HG02981 (cell line): ENCODE data around the gene PTPRCAP.

Experiments
- ATAC-seq: cut with Tn5 transposase; IDR thresholded peaks from one replicate; pipeline ENCODE4 v1.9.1; 2021; ENCODE audit warnings: mild to moderate bottlenecking, moderate library complexity; ENCODE audit not compliant: unreplicated experiment

Gene PTPRCAP

DNA sequence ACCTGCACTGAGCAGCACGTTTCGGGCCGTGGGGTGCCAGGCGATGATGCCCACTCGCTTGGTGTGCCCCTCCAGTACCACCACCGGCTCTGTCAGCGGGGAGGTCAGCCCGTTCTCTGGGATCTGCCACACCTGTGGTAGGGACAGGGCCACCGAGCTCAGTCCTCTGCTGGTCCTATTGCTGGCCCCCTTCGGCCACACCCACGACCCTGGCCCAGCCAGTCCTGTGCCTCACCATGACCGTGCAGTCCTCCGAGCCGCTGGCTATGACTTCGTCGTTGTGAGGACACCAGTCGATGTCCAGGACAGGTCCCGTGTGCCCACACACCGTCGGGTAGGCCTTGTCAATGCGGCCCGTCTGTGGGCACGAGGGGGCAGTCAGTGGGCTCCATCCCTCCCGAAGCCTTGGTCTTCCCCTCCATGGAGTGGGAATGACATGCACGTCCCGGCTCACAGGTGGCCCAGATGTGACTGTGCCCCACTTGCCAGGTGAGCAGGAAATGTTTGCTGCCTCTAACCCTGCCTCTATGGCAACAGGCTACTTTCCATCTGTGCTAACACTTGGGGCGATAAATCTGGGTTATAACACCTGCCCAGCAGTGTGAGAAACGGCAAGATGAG, 4.4 kb upstream of the PTPRCAP start:
- ATAC-seq, result no peak

GRCh38 chr11:67441098-67441563, 3.6 kb upstream of the PTPRCAP start:
- no peak for ATAC-seq

- no peak for ATAC-seq
Observed at GRCh38 chr11:67440229-67441097, 3.0 kb upstream of the PTPRCAP start.

- no peak for ATAC-seq
Observed at GRCh38 chr11:67439321-67440228, 2.1 kb upstream of the PTPRCAP start.

- ATAC-seq, result no peak
Observed at GRCh38 chr11:67438158-67438902, 848 bp upstream of the PTPRCAP start.

- ATAC-seq, result no peak
Observed at GRCh38 chr11:67437809-67438157, 301 bp upstream of the PTPRCAP start.

- ATAC-seq, result peak; percentile 57
Observed at GRCh38 chr11:67436459-67437081, 912 bp downstream of the PTPRCAP start.

- ATAC-seq, result no peak
Observed at GRCh38 chr11:67435727-67436458, 1.6 kb downstream of the PTPRCAP start.

DNA sequence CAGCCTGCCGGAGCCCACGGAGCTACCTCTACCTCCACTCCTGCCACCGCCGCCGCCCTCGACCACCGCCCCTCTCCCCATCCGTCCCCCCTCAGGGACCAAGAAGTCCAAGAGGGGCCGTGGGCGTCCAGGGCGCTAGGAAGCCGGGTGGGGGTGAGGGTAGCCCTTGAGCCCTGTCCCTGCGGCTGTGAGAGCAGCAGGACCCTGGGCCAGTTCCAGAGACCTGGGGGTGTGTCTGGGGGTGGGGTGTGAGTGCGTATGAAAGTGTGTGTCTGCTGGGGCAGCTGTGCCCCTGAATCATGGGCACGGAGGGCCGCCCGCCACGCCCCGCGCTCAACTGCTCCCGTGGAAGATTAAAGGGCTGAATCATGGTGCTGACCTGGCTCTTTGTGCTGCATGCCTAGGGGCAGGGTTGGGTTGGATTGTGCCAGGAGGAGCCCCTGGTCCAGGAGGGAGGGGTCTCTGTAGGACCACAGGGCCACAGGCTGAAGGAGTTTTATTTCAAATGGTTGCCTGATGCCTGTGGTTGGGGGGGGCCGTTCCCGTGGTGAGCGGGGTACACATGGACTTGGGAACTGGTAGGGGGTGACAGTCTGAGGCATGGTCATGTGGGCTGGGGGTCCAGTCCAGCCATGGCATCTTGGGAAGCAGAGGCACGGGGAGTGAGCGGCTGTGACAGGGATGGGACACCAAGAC, 2.3 kb downstream of the PTPRCAP start:
- ATAC-seq, result no peak

- no peak for ATAC-seq
Observed at GRCh38 chr11:67434395-67434881, 3.0 kb downstream of the PTPRCAP start.

- ATAC-seq, result no peak
Observed at GRCh38 chr11:67433536-67434394, 3.7 kb downstream of the PTPRCAP start.

DNA sequence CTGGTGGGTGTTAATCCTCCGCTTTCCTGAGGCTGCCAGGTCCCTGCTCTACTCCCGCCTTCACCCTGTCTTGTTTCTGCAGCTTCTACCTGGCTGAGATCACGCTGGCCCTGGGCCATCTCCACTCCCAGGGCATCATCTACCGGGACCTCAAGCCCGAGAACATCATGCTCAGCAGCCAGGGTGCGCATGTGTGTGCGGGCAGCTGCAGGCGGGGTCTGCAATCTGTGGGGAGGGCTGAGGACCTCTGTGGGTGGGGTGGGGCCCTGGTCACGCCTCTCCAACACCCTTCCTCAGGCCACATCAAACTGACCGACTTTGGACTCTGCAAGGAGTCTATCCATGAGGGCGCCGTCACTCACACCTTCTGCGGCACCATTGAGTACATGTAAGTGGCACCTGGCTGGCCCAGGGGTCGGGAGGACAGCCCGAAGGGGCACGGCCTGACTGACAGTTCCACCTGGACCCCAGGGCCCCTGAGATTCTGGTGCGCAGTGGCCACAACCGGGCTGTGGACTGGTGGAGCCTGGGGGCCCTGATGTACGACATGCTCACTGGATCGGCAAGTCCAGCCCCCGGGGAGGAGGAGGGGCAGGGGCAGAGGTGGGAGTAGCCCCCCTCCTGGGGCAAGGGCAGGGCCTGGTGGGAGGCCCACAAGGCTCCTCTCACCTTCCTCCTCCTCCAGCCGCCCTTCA, 4.7 kb downstream of the PTPRCAP start:
- ATAC-seq, result no peak

DNA sequence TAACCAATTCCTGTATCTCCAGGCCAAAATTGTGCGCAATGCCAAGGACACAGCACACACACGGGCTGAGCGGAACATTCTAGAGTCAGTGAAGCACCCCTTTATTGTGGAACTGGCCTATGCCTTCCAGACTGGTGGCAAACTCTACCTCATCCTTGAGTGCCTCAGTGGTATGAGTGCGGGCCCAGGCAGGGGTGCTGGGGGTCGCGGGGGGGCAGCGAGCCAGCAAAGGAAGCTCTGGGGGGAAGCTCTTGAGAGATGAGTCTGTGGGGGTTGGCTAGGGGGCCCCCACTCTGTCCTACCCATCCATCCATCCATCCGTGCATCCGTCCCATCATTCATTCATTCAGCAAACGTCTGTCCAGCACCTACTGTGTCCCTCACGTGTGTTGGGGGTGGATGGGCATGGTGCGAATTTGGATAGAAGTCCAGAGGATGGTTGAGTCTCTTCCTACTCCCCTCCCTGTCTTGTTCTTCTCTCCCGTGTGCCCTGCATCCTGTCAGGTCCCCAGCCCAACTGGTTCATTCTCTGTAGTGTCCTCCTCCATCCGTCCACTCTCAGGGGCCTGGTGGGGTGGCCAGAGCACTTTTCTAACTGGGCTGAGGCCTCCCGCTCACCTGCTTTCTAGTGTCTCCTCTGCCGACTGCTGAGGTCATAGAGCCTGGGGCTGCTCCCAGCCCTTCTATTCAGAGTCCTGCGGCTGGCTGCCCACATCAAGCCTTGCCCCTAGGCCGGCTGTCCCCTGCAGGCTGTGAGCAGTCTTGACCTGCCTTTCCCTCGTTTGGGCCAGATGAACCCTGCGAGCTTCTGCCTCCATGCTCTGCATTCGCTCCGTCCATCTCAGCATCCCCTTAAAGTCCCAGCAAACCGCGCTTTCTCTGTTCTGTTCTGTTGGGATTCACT, 5.9 kb downstream of the PTPRCAP start:
- ATAC-seq, result no peak

- no peak for ATAC-seq
Observed at GRCh38 chr11:67429722-67430121, 7.8 kb downstream of the PTPRCAP start.

DNA sequence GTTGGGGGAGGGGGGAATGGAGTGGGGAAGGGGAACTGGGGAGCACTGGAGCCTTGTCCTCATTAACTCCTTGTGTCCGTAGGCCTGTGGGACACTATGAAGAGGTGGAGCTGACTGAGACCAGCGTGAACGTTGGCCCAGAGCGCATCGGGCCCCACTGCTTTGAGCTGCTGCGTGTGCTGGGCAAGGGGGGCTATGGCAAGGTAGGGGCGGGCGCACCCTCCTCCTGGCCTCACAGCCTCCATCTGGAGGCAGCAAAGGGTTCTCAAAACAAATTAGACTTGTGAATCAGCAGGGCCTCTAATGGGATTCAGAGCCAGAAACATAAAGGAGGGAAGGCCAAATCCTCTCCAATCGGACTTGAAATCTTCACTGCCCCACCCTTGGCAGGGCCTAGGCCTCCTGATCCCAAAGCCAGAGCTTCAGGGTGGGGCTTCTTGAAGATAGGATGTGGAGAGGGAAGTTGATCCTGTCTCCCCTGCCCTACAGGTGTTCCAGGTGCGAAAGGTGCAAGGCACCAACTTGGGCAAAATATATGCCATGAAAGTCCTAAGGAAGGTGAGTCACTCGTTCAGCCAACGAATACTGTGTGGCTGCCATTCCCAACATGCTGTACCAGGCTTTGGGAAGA, 8.3 kb downstream of the PTPRCAP start:
- ATAC-seq, result no peak
